Smooth muscle cell (in vitro differentiated cells): ENCODE results near the gene RBFOX2. TPM values are rescaled to one million over a fixed set of nuclear protein-coding genes. Genes with fewer than 3 reads are reported as not detected.
"Not testable (repeated sequence)": the region's sequence is repeated elsewhere in the genome, so short reads cannot be mapped to it uniquely, and the experiment has no call there.

Experiments used
- DNase-seq: peaks from one replicate; lab custom pipeline; 2025; ENCODE audit not compliant: unreplicated experiment; lab: John Stamatoyannopoulos, UW
- H2AFZ ChIP-seq: fragments of 200-600 bp; sonication (generic); 2 replicates; pipeline ENCODE4 v1.6.0; 2016; ENCODE audit warnings: antibody characterized with exemption, low read depth, mild to moderate bottlenecking
- H3F3A ChIP-seq: fragments of 200-600 bp; sonication (generic); 2 replicates; pipeline ENCODE4 v1.6.0; 2017; ENCODE audit warnings: antibody characterized with exemption, low read depth
- H3K27ac ChIP-seq: fragments of 200-600 bp; sonication (generic); 2 replicates; pipeline ENCODE4 v1.5.1; 2016; ENCODE audit warnings: low read depth, mild to moderate bottlenecking
- H3K27me3 ChIP-seq: fragments of 200-600 bp; sonication (generic); 2 replicates; pipeline ENCODE4 v1.6.1; 2016; ENCODE audit warnings: low read depth, mild to moderate bottlenecking
- H3K36me3 ChIP-seq: fragments of 200-600 bp; sonication (generic); 2 replicates; pipeline ENCODE4 v1.5.1; 2016; ENCODE audit warnings: low read depth
- H3K4me1 ChIP-seq: fragments of 200-600 bp; sonication (generic); 2 replicates; pipeline ENCODE4 v1.5.1; 2016; ENCODE audit warnings: low read depth
- H3K4me2 ChIP-seq: fragments of 200-600 bp; sonication (generic); 2 replicates; pipeline ENCODE4 v1.6.0; 2016; ENCODE audit warnings: mild to moderate bottlenecking
- H3K4me3 ChIP-seq: fragments of 200-600 bp; sonication (generic); 2 replicates; pipeline ENCODE4 v1.5.1; 2016; ENCODE audit warnings: mild to moderate bottlenecking
- H3K79me2 ChIP-seq: fragments of 200-600 bp; sonication (generic); 2 replicates; pipeline ENCODE4 v1.6.0; 2016; ENCODE audit warnings: low read depth, mild to moderate bottlenecking
- H3K9ac ChIP-seq: fragments of 200-600 bp; sonication (generic); 2 replicates; pipeline ENCODE4 v1.6.0; 2016; ENCODE audit warnings: low read depth
- H3K9me3 ChIP-seq: fragments of 200-600 bp; sonication (generic); replicated peaks from 2 replicates; pipeline ENCODE4 v1.5.1; 2016; ENCODE audit warnings: low read depth
- H4K20me1 ChIP-seq: fragments of 200-600 bp; sonication (generic); 2 replicates; pipeline ENCODE4 v1.6.0; 2016; ENCODE audit warnings: low read depth
- WGBS: methylation state at CpG from one replicate; pipeline ENCODE4 v1.1.7; 2016; ENCODE audit warnings: low lambda C conversion rate; 5-methylcytosine and 5-hydroxymethylcytosine counted together
- polyA plus RNA-seq: library from polyadenylated mRNA; unstranded; fragments of >200 nt; fragmentation: Nextera tagmentation; extraction: Ambion mirVana; gene quantifications from 2 replicates; pipeline ENCODE4 v1.2.1, GENCODE V29; 2016
- total RNA-seq: library from RNA; depleted of rRNA; stranded (reverse); fragments of >200 nt; gene quantifications from 2 replicates; pipeline ENCODE4 v1.2.3, GENCODE V29; 2014
- TF ChIP-seq, protein P1 (sequence below): fragments of 200-600 bp; sonication (generic); IDR thresholded peaks from 2 replicates; pipeline ENCODE4 v1.5.1; 2017; ENCODE audit warnings: borderline replicate concordance, mild to moderate bottlenecking, antibody characterized with exemption; ENCODE audit not compliant: insufficient read depth, poor library complexity, severe bottlenecking

The RBFOX2 gene
- total and polyA plus RNA-seq, 2 experiments from 2014 or later = 128 to 144 TPM

DNA sequence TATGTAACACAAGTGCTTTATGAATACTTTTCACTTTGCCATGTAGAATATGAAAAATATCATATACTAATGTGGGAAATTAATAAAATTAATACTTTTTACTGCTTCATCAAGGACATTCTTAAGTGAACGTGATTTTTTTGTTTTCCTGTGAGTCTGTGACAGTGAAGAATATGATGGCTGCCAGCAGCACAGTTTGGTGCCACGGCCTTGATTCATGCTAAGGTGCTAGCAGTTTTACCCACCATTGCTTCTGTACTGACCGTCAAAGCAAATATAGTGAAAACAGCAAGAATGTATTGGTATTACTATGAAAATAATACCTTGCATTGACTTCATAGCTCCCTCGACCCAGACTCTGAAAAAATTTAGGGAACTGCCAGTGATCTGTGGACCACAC is 231.2 kb downstream of the RBFOX2 start:
- Histone ChIP-seq H2AFZ (no peak overlapping the region), H3K9me3 (no peaks in the 10 kb centered on the region), H3K79me2 (peaks cover 96% of the 10 kb centered on the region), H3K27ac (no peak overlapping the region), H3K9ac (no peak overlapping the region), H3K4me2 (no peak overlapping the region), H3K4me3 (no peak overlapping the region), H4K20me1 (peaks cover 96% of the 10 kb centered on the region), H3K36me3 (no peaks in the 10 kb centered on the region), H3K27me3 (no peaks in the 10 kb centered on the region), H3F3A (peaks cover 4% of the 10 kb centered on the region), H3K4me1 (no peaks in the 10 kb centered on the region)
- no peak for DNase-seq
- TF ChIP-seq, protein P1, sequence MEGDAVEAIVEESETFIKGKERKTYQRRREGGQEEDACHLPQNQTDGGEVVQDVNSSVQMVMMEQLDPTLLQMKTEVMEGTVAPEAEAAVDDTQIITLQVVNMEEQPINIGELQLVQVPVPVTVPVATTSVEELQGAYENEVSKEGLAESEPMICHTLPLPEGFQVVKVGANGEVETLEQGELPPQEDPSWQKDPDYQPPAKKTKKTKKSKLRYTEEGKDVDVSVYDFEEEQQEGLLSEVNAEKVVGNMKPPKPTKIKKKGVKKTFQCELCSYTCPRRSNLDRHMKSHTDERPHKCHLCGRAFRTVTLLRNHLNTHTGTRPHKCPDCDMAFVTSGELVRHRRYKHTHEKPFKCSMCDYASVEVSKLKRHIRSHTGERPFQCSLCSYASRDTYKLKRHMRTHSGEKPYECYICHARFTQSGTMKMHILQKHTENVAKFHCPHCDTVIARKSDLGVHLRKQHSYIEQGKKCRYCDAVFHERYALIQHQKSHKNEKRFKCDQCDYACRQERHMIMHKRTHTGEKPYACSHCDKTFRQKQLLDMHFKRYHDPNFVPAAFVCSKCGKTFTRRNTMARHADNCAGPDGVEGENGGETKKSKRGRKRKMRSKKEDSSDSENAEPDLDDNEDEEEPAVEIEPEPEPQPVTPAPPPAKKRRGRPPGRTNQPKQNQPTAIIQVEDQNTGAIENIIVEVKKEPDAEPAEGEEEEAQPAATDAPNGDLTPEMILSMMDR = no peak
- 96% methylated on average over 4 of the region's 4 CpGs for WGBS

DNA sequence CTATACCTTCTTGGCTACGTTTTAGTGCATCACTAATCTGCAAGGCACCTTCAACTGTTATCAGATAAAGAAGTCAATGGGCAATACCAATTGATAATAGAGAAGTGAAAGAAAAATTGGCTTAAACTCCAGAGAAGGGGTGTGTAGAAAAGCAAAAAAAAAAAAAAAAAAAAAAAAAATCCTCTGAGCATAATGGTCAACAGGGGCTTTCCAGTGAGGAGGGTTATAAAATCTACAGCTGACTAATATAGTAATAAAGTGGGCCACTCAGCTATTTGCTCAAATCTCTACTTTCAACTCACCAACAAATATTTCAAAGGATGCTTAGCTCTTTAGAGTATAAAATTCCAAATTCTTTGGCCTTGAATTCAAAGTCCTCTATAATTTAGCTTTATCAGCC is 233.1 kb downstream of the RBFOX2 start:
- DNase-seq = no peak
- Histone ChIP-seq H3K79me2 (peaks cover 92% of the 10 kb centered on the region), H3K27me3 (no peaks in the 10 kb centered on the region), H3K9ac (no peak overlapping the region), H3K4me2 (no peak overlapping the region), H2AFZ (no peak overlapping the region), H3K27ac (no peak overlapping the region), H3K4me1 (no peaks in the 10 kb centered on the region), H3K4me3 (no peak overlapping the region), H3K9me3 (no peaks in the 10 kb centered on the region), H4K20me1 (peaks cover 94% of the 10 kb centered on the region), H3F3A (peaks cover 4% of the 10 kb centered on the region), H3K36me3 (peaks cover 4% of the 10 kb centered on the region)
- TF ChIP-seq, protein P1 = no peak
- WGBS = 83% methylated on average over 1 of the region's 1 CpG

- no peak for DNase-seq
- peaks cover 95% of the 10 kb centered on the region for H4K20me1 ChIP-seq
- WGBS = 85% methylated on average over 4 of the region's 4 CpGs
- H2AFZ ChIP-seq = no peak overlapping the region
- H3K9ac ChIP-seq = no peak overlapping the region
- peaks cover 13% of the 10 kb centered on the region for H3K36me3 ChIP-seq
- TF ChIP-seq, protein P1 = no peak
- H3K79me2 ChIP-seq = peaks cover 93% of the 10 kb centered on the region
- peak overlapping the region; percentile 14 for H3K27ac ChIP-seq
- no peaks in the 10 kb centered on the region for H3K27me3 ChIP-seq
- H3F3A ChIP-seq = peaks cover 4% of the 10 kb centered on the region
- no peak overlapping the region for H3K4me3 ChIP-seq
- H3K4me2 ChIP-seq = no peak overlapping the region
- H3K9me3 ChIP-seq = no peaks in the 10 kb centered on the region
- H3K4me1 ChIP-seq = no peaks in the 10 kb centered on the region
Observed at GRCh38 chr22:35792506-35792905, 236.1 kb downstream of the RBFOX2 start.

DNA sequence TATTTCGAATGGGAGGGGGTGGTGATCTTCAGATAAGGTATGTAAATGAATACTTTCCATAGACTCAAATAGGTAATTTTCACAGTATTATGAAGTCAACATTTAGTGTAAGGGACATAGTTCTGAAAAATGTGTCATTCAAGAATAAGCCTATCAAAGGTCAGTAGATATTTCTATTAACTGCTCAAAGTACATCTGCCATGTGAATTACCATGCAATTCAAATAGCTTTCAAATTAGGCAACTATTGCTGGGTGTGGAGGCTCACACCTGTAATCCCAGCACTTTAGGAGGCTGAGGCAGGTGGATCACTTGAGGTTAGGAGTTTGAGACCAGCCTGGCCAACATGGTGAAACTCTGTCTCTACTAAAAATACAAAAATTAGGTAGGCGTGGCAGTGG is 236.8 kb downstream of the RBFOX2 start:
- H4K20me1 ChIP-seq = peaks cover 98% of the 10 kb centered on the region
- not testable (repeated sequence) for DNase-seq, H3F3A ChIP-seq, H3K27me3 ChIP-seq, H3K9ac ChIP-seq, H3K4me1 ChIP-seq, H3K4me3 ChIP-seq, H2AFZ ChIP-seq, H3K27ac ChIP-seq, H3K4me2 ChIP-seq, H3K9me3 ChIP-seq
- 98% methylated on average over 2 of the region's 2 CpGs for WGBS
- peaks cover 13% of the 10 kb centered on the region for H3K36me3 ChIP-seq
- H3K79me2 ChIP-seq = peaks cover 96% of the 10 kb centered on the region
